NB4 (cell line): ENCODE results near the gene SPOCK2.

Source experiments
- DNase-seq: peaks from one replicate; pipeline ENCODE4 v3.0.0; 2010; ENCODE audit warnings: low read depth
- H3K4me3 ChIP-seq: one replicate; pipeline ENCODE4 v1.5.1; 2011; ENCODE audit warnings: mild to moderate bottlenecking, low read depth, low read length, moderate library complexity
- MYC ChIP-seq: IDR thresholded peaks from 2 replicates; pipeline ENCODE4 v1.6.1; 2011; ENCODE audit warnings: low read depth, low read length
- POLR2A ChIP-seq: IDR thresholded peaks from 2 replicates; pipeline ENCODE4 v1.6.1; 2011; ENCODE audit warnings: mild to moderate bottlenecking; ENCODE audit not compliant: insufficient read length; ENCODE audit errors: extremely low read depth
- TF ChIP-seq, protein P1 (sequence below): IDR thresholded peaks from one replicate; pipeline ENCODE4 v1.5.1; 2012; ENCODE audit warnings: low read depth, low read length
- TF ChIP-seq, protein P2 (sequence below): IDR thresholded peaks from 2 replicates; pipeline ENCODE4 v1.6.1; 2011; ENCODE audit warnings: low read depth, low read length

SPOCK2 gene

DNA sequence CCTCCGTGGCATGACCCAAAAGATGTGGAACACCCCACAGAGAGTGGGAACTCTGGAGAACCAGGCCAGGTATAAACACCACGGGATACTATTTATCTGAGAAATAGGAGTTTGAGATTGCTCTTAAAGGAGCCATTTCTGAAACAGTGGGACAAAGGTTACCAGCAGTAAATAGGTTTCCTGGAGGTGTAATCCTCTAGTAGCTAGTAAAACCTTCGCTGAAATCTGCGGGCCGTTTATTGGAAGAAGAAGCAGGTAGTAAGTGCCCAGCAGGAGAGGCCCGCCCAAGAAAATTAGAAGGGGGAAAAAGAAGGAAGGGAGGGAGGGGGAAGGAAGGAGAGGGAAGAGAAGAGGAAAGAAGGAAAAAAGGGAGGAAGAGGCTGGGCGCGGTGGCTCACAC lies 72.5 kb downstream of the SPOCK2 start:
- H3K4me3 ChIP-seq: no peak overlapping the region
- TF ChIP-seq MYC (no peak), POLR2A (no peak)
- TF ChIP-seq, protein P1, sequence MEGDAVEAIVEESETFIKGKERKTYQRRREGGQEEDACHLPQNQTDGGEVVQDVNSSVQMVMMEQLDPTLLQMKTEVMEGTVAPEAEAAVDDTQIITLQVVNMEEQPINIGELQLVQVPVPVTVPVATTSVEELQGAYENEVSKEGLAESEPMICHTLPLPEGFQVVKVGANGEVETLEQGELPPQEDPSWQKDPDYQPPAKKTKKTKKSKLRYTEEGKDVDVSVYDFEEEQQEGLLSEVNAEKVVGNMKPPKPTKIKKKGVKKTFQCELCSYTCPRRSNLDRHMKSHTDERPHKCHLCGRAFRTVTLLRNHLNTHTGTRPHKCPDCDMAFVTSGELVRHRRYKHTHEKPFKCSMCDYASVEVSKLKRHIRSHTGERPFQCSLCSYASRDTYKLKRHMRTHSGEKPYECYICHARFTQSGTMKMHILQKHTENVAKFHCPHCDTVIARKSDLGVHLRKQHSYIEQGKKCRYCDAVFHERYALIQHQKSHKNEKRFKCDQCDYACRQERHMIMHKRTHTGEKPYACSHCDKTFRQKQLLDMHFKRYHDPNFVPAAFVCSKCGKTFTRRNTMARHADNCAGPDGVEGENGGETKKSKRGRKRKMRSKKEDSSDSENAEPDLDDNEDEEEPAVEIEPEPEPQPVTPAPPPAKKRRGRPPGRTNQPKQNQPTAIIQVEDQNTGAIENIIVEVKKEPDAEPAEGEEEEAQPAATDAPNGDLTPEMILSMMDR: no peak
- TF ChIP-seq, protein P2, sequence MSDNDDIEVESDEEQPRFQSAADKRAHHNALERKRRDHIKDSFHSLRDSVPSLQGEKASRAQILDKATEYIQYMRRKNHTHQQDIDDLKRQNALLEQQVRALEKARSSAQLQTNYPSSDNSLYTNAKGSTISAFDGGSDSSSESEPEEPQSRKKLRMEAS: no peak
- DNase-seq: no peak

DNA sequence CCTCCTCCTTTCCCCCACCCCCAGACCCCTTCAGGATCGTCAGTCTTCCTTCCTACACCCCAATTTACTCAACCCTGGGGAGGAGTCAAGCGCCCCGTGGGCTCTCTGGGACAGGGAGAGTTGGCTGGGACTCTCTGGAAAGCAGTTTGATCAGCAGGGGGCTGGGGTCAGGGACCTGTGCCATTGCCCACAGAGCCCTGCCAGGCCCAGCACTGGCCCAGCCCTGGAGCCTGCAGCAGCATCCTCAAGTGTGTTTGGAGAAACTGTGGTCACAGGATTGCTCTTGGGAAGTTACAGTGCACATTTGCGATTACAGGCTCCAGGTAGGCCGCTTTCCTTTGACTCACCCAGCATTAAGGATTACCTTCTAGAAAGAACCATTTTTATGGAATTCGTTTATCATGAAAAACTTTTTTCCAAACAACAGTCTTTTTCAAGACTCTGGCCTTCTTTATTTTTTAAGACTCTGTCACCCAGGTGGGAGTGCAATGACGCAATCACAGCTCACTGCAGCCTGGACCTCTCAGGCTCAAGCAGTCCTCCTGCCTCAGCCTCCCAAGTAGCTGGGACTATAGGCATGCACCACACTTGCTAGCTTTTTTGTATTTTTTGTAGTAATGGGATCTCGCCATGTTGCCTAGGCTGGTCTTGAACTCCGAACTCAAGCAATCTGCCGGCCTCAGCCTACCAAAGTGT lies 73.4 kb downstream of the SPOCK2 start:
- no peak for DNase-seq
- no peak overlapping the region for H3K4me3 ChIP-seq

DNA sequence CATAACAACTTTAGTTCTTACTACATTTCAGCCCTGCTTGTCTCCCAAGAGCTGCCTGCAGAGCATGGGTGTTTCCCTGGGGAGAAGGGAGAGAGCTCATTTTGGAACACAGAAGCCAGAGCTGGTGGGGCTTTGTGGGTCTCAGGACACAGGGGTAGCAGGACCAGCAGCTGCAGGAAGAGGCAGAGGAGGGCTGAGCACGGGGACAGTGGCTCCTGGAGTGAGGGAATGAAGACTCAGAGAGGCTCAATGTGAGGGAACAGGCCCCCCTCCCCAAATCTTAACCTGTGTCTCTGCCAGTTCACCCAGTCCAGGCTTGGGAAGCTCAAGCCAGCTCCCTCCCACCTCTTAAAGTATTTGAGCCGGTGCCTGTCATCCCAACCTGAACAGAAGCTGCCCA lies 74.2 kb downstream of the SPOCK2 start:
- peak; percentile 36 for DNase-seq
- TF ChIP-seq, protein P2: no peak
- TF ChIP-seq MYC (no peak), POLR2A (no peak)
- TF ChIP-seq, protein P1: no peak
- no peak overlapping the region for H3K4me3 ChIP-seq

More for the DNA sequence above, 73.4 kb downstream of the SPOCK2 start:
- no peak for TF ChIP-seq MYC
- no peak for TF ChIP-seq POLR2A

DNA sequence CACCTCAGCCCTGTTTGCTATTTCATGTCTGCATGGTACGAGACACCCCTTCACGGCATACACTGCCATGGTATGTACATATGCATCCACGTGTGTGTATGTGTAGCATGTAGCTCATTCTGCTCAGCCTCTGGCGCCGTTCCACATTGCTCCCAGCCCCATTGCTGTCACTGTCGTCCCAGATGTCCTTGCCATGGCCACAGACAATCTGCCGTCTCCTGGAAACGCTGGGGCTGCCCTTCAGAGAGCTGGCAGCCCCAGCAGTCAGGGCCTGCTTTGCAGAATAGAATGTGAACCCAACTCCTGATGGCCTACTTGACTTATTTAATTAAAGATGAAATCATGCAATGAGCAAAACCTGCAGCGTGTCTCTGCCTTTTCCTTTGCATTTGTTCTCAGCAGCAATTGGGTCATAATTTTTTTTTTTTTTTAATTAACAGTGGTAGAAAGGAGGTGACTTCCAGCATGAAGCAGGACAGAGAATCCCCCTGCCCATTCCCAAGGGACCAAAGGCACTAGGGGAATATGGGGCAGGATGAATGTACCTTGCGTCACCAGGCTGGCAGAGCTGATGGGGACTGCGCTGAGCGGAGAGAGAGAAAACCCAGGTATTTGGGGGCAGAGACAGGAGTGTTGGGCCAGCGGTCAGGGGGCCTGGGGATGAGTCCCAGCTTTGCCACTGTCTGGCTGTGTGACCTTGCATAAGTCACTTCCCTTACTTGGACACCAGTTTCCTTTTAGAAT lies 75.0 kb downstream of the SPOCK2 start:
- no peak overlapping the region for H3K4me3 ChIP-seq
- TF ChIP-seq, protein P2: no peak
- TF ChIP-seq POLR2A: no peak
- TF ChIP-seq, protein P1: no peak
- no peak for TF ChIP-seq MYC
- no peak for DNase-seq

DNA sequence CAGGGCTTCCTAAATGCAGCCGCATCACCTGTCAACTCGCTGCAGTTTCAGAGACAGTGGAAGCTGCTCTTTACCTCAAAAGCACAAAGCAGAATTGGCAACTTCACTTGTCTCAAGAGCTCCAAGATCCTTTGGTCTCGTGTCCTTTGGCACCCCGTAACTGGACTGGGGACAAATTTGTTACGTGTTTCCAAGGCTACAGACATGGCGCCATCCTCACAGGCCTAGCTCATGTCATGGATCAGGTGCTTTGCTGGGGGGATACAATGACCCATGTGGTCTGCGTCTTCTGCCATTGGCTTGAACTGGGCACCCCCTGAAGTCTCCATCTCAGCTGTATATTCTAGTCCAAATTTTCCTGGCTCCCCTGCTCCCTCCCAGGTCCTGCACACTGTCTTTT lies 75.6 kb downstream of the SPOCK2 start:
- DNase-seq: no peak
- TF ChIP-seq POLR2A (no peak), MYC (no peak)
- TF ChIP-seq, protein P2: no peak
- TF ChIP-seq, protein P1: no peak
- H3K4me3 ChIP-seq: no peak overlapping the region

DNA sequence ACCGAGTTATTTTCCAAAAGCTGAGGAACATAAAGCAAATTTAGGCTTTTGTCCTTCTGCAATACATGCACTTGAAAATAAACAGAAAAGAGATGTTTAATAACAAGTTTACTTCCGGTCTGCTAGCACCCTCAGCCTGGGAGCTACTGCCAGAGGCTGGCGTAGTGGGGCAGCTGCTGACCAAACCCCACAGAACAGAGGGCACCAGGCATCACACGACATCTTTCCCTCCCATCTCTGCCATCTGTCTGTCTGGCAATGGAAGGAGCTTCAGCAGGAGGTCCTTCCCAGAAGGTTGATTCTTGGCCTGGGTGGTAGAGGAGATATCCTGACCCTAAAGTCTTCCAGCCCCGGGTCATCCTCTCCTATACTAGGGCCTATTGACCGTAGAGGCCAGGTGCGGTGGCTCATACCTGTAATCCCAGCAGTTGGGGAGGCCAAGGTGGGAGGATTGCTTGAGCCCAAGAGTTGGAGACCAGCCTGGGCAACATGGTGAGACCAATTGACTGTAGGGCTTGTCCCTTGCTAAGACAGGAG lies 76.3 kb downstream of the SPOCK2 start:
- DNase-seq: no peak
- TF ChIP-seq, protein P1: no peak
- no peak for TF ChIP-seq MYC
- no peak overlapping the region for H3K4me3 ChIP-seq
